Right cardiac atrium (tissue), 5 donors: ENCODE data around the gene PIGH. TPM values are rescaled to one million over a fixed set of nuclear protein-coding genes. Genes with fewer than 3 reads are reported as not detected.

Experiments used
- ATAC-seq, 2 donors: fragments of 200-7000 bp; cut with Tn5 transposase; one replicate each; pipeline versions ENCODE4 v1.8.0 to v1.9.1; 2020; ENCODE audit warnings: moderate library complexity in 2 of 2, mild to moderate bottlenecking in 1 of 2
- DNase-seq, 3 donors: peaks; one replicate each; pipeline ENCODE4 v3.0.0-alpha.2; 2020
- H3K27ac ChIP-seq: one replicate; pipeline ENCODE4 v1.5.1; 2013; ENCODE audit warnings: mild to moderate bottlenecking, low read length, control low read depth, moderate library complexity
- H3K27me3 ChIP-seq: one replicate; pipeline ENCODE4 v1.6.1; 2013; ENCODE audit not compliant: control insufficient read depth, insufficient read depth
- H3K4me1 ChIP-seq: one replicate; pipeline ENCODE4 v1.6.1; 2013; ENCODE audit warnings: low read length; ENCODE audit not compliant: control insufficient read depth, insufficient read depth
- H3K4me3 ChIP-seq: one replicate; pipeline ENCODE4 v1.5.1; 2013; ENCODE audit warnings: low read length, control low read depth
- H3K9me3 ChIP-seq: one replicate; pipeline ENCODE4 v1.6.1; 2013; ENCODE audit warnings: low read length; ENCODE audit not compliant: control insufficient read depth
- WGBS: extraction: QIAGEN DNeasy Blood & Tissue Kit; methylation state at CpG from one replicate; pipeline ENCODE4 v1.1.7; 2013; 5-methylcytosine and 5-hydroxymethylcytosine counted together
- intact Hi-C, 4 donors: fragments of 100-400 bp; cut with DNase I; formaldehyde crosslinking; loops; one replicate each; pipeline versions ENCODE4 v1.11.0 to v1.14.0; 2022 to 2023
- long read RNA-seq, 4 donors: library from polyadenylated mRNA; unstranded; transcript quantifications; one replicate each; pipeline ENCODE4 v2.0.0, GENCODE V29; 2020 to 2021
- polyA plus RNA-seq: library from polyadenylated mRNA; stranded (reverse); fragments of 200-250 nt; gene quantifications from one replicate; pipeline ENCODE4 v1.2.3, GENCODE V29; 2013
- total RNA-seq, 4 donors: library from RNA; stranded (reverse); fragmentation: NEBNext Ultra II Directional; extraction: Animal tissue kit (Norgen Biotek cat#: 25700); gene quantifications; one replicate each; pipeline ENCODE4 v1.2.1, GENCODE V29; 2021
- donor health status: healthy with polysubstance abuse.
- donor health status: DM: no; HTN: yes; CAD: no.
- donor health status: DM: no; HTN: no; CAD: no.
- donor health status: DM: no; HTN: yes; CAD: no; lungs with severe emphysema.
- donor health status: DM: yes; HTN: yes; CAD: no.

The PIGH gene, protein sequence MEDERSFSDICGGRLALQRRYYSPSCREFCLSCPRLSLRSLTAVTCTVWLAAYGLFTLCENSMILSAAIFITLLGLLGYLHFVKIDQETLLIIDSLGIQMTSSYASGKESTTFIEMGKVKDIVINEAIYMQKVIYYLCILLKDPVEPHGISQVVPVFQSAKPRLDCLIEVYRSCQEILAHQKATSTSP
- 10 to 100 TPM; 13.1 to 15.4 (median 13.9) TPM for total RNA-seq
- 13.1 TPM for polyA plus RNA-seq
- long read RNA-seq, donor 1, transcript PIGH-201 (4 exons, 1,420 nt): major isoform, 29 of 34 reads
- long read RNA-seq, donor 1, partial matches to known transcripts: 3 of 34 reads
- long read RNA-seq, donor 1, other reads (novel, unspliced or antisense): 1 of 34 reads
- long read RNA-seq, donor 2, transcript PIGH-201 (4 exons, 1,420 nt): major isoform, 6 of 8 reads
- long read RNA-seq, donor 2, partial matches to known transcripts: 0 of 8 reads
- long read RNA-seq, donor 2, other reads (novel, unspliced or antisense): 2 of 8 reads
- long read RNA-seq, donor 3, transcript PIGH-201 (4 exons, 1,420 nt): major isoform, 48 of 59 reads
- long read RNA-seq, donor 3, transcript PIGH-202 (4 exons, 594 nt): minor isoform, 5 of 59 reads
- long read RNA-seq, donor 3, partial matches to known transcripts: 0 of 59 reads
- long read RNA-seq, donor 3, other reads (novel, unspliced or antisense): 5 of 59 reads
- long read RNA-seq, donor 4, transcript PIGH-201 (4 exons, 1,420 nt): major isoform, 11 of 15 reads
- long read RNA-seq, donor 4, partial matches to known transcripts: 0 of 15 reads
- long read RNA-seq, donor 4, other reads (novel, unspliced or antisense): 2 of 15 reads

DNA sequence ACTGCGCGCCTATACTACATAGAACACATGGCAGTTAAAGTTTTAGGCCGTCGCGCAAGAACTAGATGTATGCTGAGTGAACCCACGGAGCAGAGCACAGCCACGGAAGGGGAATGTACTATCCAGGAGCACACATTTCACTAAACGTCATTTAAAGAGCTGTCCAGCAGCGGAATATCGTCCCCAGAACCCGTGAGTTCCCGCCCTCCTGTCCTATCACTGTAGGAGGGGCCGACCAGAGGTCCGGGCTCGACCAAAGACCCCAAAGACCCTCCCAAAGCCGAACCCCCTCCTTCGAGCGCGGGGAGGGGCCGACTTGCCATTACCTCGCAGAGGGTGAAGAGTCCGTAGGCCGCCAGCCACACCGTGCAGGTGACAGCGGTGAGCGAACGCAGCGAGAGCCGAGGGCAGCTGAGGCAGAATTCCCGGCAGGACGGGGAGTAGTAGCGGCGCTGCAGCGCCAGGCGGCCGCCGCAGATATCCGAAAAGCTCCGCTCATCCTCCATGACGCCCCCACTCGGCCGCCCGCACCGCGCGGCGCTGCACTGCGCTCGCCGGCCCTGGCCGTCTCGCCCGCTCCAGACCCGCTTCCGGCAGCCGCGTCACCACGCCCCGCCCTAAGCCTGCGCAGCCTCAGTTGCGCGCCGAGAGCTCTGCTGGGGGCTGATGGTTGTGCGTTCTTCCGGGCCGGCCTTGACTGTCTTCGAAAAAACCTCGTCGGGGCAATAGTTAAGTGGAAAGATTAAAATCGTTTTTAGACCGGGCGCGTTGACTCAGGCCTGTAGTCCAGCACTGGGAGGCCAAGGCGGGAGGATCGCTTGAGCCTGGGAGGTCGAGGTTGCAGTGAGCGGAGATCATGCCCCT, at the start of gene PIGH:
TSS of gene PIGH (minus strand) at position 571 of the 864 bp plus-strand sequence. CDS start at position 506, 65 bp downstream.
- intact Hi-C loops: no loop called here
- Histone ChIP-seq H3K27ac (peak within 1 kb of the TSS; percentile 82), H3K4me1 (no peaks in the 10 kb centered on the region), H3K27me3 (no peaks in the 10 kb centered on the region), H3K9me3 (no peaks in the 10 kb centered on the region), H3K4me3 (peak within 1 kb of the TSS; percentile 88)
- DNase-seq (peak; percentile 91 to 97 (median 96)), ATAC-seq (peak; percentile 100)
- WGBS: 4% methylated on average over 77 of the region's 77 CpGs

DNA sequence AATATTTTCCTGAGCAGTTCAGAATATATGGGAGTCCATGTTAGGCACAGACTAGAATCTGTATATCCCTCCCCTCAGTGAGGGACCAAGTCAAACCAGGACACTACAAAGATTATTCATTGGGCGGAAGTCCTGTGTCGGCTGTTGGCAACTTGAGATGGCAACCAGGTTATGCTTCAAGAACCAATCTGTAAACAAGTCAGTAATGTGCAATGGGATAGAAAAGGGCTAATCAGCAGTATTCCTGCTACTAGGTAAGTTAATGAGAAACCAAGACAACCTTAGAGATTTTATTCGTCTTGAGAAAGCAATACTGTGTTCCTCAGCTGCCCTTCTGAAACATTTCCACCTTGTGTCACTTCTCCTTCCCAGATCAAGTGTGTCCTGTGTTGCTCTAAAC, 46.1 kb upstream of the PIGH start:
- WGBS: 92% methylated on average over 3 of the region's 3 CpGs
- no peak for DNase-seq
- intact Hi-C loops: no loop called here
- Histone ChIP-seq H3K4me3 (no peak overlapping the region), H3K27me3 (no peaks in the 10 kb centered on the region), H3K4me1 (no peaks in the 10 kb centered on the region), H3K9me3 (no peaks in the 10 kb centered on the region), H3K27ac (no peak overlapping the region)
- ATAC-seq: no peak

DNA sequence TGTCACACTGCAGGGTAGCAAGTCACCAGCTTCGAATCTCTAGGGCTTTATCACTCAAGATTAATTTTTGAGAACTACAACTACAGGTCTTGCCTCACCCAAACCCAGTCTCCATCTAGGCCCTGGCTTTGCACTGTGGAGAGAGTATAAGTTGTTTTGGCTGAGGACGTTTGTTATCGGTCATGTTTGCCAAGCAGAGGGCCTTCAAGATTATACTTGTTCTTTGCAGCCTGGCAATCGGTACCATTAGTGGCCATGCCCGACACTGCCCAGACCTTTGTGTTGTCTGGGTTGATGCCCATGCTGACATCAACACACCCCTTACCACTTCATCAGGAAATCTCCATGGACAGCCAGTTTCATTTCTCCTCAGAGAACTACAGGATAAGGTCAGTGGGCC, 45.3 kb upstream of the PIGH start:
- Histone ChIP-seq H3K9me3 (no peaks in the 10 kb centered on the region), H3K27me3 (no peaks in the 10 kb centered on the region), H3K27ac (no peak overlapping the region), H3K4me1 (no peaks in the 10 kb centered on the region), H3K4me3 (no peak overlapping the region)
- no peak for DNase-seq
- 74% methylated on average over 5 of the region's 5 CpGs for WGBS
- ATAC-seq: no peak
- intact Hi-C loops: no loop called here

DNA sequence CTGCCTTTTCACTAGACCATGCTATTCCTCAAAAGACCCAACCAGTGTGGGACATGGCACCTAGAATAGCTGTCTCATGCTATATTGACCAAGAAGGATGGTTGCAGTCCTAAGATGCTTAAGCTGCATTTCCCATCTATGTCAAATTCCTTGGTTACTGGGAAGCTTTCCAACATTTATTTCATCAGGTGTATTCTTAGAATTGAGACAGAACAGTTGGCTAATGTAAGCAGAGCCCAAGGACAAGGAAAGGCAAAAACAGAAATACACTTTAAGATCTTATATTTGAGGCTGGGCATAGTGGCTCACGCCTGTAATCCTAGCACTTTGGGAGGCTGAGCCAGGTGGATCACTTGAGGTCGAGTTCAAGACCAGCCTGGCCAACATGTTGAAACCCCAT, 44.4 kb upstream of the PIGH start:
- no peaks in the 10 kb centered on the region for H3K27me3 ChIP-seq
- WGBS: 77% methylated on average over 2 of the region's 2 CpGs
- no peak overlapping the region for H3K4me3 ChIP-seq
- no peak overlapping the region for H3K27ac ChIP-seq
- H3K4me1 ChIP-seq: no peaks in the 10 kb centered on the region
- H3K9me3 ChIP-seq: no peaks in the 10 kb centered on the region
- intact Hi-C loops: no loop called here
- DNase-seq (no peak), ATAC-seq (no peak)

DNA sequence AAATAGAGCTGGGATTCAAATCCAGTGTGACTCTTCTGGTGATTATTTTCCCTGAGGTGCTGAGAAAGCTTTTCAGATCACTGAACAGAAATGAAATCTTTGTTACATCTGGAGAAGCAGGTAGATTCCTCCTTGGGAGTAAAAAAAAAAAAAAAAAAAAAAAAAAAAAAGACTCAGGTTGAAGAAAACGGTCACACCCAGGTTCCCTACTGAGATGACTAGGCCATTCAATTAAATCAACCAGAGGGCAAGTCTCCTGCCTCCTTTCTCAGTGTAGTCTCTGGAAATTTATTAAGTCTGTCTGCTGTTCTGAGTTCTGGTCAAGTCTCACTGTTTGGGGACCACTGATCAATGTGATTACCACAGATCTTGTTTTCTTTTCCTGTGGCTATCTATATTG, 43.6 kb upstream of the PIGH start:
- ATAC-seq: no peak
- no peak overlapping the region for H3K4me3 ChIP-seq
- H3K4me1 ChIP-seq: no peaks in the 10 kb centered on the region
- intact Hi-C loops: no loop called here
- H3K9me3 ChIP-seq: no peaks in the 10 kb centered on the region
- H3K27me3 ChIP-seq: no peaks in the 10 kb centered on the region
- no peak for DNase-seq
- 79% methylated on average over 1 of the region's 1 CpG for WGBS
- H3K27ac ChIP-seq: no peak overlapping the region

DNA sequence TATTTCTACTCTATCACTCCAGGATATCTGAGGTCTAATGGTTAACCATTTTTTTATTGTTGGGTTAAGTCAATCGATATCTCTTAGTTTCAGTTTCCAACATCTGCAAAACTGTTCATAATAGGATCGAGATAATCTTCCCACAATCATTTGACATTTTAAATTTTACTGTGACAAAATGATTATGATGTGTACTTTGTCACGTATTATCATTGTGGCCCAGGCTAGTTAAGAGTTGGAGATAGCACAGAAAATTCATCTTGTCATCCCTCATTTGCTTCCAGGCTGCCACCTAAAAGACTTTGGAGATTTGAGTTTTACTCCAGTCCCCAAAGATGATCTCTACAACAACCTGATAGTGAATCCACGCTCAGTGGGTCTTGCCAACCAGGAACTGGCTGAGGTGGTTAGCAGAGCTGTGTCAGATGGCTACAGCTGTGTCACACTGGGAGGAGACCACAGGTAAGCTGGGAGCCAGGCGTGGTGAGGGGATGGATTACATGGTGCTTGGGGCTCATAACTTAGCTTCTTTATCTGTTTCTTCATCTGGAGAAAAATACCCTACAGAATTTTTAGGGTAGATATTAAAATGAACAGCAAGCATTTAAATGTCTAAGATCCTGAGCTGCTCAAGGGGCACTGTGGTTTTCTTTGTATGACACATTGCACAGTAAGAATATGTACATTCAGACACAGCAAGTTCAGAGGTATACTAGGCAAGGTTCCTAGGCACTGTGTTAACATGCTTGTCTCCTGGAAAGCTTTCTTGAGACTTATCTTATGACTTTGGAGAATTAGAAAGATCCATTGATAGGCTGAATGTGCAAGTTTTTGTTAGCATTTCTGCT, 42.1 kb upstream of the PIGH start:
- Histone ChIP-seq H3K27ac (no peak overlapping the region), H3K4me1 (no peaks in the 10 kb centered on the region), H3K27me3 (no peaks in the 10 kb centered on the region), H3K4me3 (no peak overlapping the region), H3K9me3 (no peaks in the 10 kb centered on the region)
- ATAC-seq (no peak), DNase-seq (no peak)
- 80% methylated on average over 5 of the region's 5 CpGs for WGBS
- intact Hi-C loops: no loop called here

DNA sequence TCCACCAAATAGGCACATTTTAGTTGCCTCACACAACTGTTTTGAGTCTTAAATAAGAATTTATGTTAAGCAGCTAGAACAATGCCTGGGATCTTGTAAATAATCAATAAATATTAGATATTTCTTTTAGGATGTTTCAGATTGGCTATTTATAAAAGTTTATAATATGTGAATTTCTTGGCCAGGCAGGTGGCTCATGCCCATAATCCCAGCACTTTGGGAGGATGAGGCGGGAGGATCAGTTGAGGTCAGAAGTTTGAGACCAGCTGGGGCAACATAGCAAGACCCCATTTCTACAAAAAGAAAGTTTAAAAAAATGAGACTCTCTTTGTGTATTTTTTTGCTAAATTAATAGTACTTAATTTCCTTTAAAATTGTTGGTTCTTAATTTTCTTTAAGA, 41.4 kb upstream of the PIGH start:
- H3K27ac ChIP-seq: no peak overlapping the region
- H3K27me3 ChIP-seq: no peaks in the 10 kb centered on the region
- H3K4me3 ChIP-seq: no peak overlapping the region
- DNase-seq: no peak
- 98% methylated on average over 1 of the region's 1 CpG for WGBS
- H3K9me3 ChIP-seq: no peaks in the 10 kb centered on the region
- H3K4me1 ChIP-seq: no peaks in the 10 kb centered on the region
- intact Hi-C loops: no loop called here
- no peak for ATAC-seq

DNA sequence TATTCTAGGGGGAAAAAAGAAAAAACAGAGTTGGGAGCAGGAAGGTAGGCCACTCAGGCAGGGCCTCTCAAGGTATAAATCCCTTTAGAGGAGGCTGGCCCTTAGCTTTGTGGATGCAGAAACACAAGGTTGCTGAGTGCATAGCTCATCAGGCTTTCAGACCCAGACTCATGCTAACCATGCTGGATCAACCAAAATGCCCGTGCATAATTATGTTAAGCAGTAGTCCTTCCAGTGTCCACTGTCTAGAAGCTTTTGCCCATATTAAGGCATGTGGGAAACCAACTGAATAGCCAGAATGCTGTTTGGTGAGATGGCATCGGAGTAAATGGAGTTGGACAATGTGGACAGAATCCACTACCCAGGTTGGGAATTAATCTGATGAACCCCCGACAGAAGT, 38.6 kb upstream of the PIGH start:
- Histone ChIP-seq H3K27ac (no peak overlapping the region), H3K27me3 (no peaks in the 10 kb centered on the region), H3K4me3 (no peak overlapping the region), H3K4me1 (no peaks in the 10 kb centered on the region), H3K9me3 (no peaks in the 10 kb centered on the region)
- intact Hi-C loops: no loop called here
- ATAC-seq: no peak
- no peak for DNase-seq
- WGBS: 91% methylated on average over 3 of the region's 3 CpGs

DNA sequence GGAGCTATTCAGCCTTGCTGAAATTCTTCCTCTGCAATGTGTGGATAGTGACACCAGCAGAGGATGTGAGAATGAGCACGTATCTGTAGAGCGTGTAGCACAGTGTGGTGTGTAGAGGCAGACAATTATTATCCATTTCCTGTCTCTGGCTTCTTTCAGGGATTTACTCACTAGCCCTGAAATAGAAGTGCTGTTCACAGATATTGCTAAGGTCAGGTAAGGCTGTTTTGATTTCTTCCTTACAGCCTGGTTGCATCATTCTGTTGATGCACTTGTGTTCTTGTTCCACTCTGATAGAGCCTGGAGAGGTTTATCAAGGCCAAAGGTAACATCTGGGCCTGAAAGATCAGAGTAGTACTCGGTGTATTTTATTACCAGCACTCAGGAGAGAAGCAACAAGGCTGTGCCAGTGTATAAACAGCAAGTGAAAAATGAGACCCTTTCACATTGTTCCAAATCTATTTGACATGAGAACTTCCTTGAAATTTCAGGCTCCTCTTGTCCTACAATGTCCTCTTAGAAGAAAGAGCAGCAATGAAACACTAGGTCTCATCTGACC, 36.4 kb upstream of the PIGH start:
- no peak overlapping the region for H3K27ac ChIP-seq
- ATAC-seq: no peak
- 59% methylated on average over 3 of the region's 3 CpGs for WGBS

More for the DNA sequence above, 36.4 kb upstream of the PIGH start:
- no peaks in the 10 kb centered on the region for H3K4me1 ChIP-seq
- H3K9me3 ChIP-seq: no peaks in the 10 kb centered on the region
- H3K4me3 ChIP-seq: no peak overlapping the region
- intact Hi-C loops: no loop called here
- no peaks in the 10 kb centered on the region for H3K27me3 ChIP-seq
- no peak for DNase-seq
